HAP-1 (cell line): ENCODE data around the gene SEMA4C.
"Not testable (repeated sequence)": the region's sequence is repeated elsewhere in the genome, so short reads cannot be mapped to it uniquely, and the experiment has no call there.

Experiments
- DNase-seq, 2 experiments: peaks; one replicate each; pipeline ENCODE4 v3.0.0-alpha.2; 2016 to 2020; ENCODE audit warnings: low spot score in 2 of 2
- H3K27me3 ChIP-seq: fragments of 250-450 bp; sonication (Bioruptor Pico); 2 replicates; pipeline ENCODE4 v1.5.1; 2020; ENCODE audit warnings: low read depth, mild to moderate bottlenecking, moderate library complexity
- H3K36me3 ChIP-seq: fragments of 250-450 bp; sonication (Bioruptor Pico); replicated peaks from 2 replicates; pipeline ENCODE4 v1.5.1; 2020; ENCODE audit warnings: mild to moderate bottlenecking
- H3K4me1 ChIP-seq: fragments of 250-450 bp; sonication (Bioruptor Pico); 2 replicates; pipeline ENCODE4 v1.5.1; 2020; ENCODE audit warnings: mild to moderate bottlenecking
- H3K4me3 ChIP-seq: fragments of 250-450 bp; sonication (Bioruptor Pico); 2 replicates; pipeline ENCODE4 v1.5.1; 2020; ENCODE audit warnings: mild to moderate bottlenecking, moderate library complexity
- H3K9me3 ChIP-seq: fragments of 250-450 bp; sonication (Bioruptor Pico); 2 replicates; pipeline ENCODE4 v1.5.1; 2020; ENCODE audit warnings: mild to moderate bottlenecking, moderate library complexity
- in situ Hi-C: fragments of 300-500 bp; cut with MboI; formaldehyde crosslinking; loops from 3 replicates; pipeline ENCODE4 v1.14.3; 2020; ENCODE audit warnings: low sequenced_read_pairs, inconsistent platforms, mixed read lengths

Gene SEMA4C

DNA sequence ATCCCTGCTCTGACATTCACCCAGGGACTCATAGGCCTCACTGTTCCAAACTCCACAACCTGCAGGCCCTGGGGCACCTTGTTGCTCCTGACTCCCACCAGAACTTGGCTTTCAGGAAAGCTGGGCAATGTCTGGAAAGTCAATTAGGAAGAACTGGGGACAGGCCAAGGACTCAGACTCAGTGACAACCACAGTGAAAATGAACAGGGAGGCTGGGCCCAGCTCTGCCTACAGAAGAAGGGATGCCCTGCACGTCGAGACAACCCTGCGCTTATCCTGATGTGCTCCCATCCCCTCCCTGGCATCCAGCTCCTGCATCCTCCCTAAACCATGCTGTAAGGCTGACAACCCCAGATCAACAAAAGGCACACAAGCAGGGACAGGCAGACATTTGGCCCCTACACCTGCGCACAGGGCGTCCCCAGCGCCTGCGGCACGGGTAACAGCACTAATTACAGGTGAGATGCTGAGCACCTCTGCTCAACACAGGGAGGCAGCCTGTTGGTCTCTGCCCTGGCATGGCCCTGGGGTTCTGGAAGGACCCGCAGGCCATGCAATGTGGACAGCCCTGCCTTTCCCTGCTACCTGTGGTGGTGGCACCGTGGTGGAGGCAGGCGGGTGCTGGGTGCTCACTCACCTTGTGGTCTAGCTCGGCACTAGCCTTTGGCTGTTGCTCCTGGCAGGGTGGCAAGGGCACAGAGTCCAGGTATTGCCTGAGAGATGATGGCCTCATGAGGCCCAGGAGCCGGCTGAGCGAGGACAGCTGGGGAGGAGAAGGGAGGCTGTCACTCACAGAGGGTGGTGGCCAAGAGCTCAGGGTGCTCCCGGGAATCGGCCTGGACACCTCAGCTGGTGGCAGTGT, 23.6 kb upstream of the SEMA4C start:
- no peak for DNase-seq
- Histone ChIP-seq H3K36me3 (no peaks in the 10 kb centered on the region), H3K27me3 (no peaks in the 10 kb centered on the region), H3K4me1 (no peaks in the 10 kb centered on the region), H3K9me3 (no peaks in the 10 kb centered on the region), H3K4me3 (no peak overlapping the region)
- in situ Hi-C loops: no loop called here

DNA sequence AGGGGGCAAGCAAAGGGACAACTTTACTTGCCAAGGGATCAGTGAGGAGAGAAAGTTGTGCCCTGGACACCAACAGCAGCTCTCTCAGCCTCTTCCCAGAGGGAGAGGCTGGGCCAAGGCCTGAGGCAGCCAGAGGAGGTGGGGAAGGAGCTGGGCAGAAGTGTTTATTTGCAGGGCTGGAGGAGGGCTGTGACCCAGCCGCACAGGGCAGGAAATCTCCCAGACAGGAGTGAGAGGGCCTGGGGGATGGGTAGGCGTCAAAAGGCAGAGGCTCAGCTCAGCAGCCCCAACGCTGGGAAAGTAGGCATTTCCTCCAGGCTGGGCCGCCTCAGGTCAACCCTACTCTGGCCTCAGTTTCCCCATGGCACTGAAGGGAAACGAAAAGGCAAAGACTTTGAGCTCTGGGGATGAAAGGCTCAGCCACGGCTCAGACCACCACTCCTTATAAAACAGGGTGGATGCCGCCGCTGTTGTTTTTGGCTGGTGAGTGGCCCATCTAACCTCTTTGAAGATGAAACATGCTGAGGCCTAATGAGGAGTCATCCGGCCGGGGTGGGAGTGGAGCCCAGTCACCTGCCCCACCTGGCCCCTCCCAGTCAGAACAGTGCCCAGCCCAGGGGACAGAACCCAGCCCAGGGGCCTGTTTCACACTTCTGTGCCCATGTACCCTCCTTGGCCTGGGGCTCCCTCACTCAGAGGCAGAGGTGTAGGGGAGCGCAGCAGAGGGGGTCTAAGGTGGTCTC, 21.9 kb upstream of the SEMA4C start:
- no peak for DNase-seq
- Histone ChIP-seq H3K27me3 (no peaks in the 10 kb centered on the region), H3K4me3 (no peak overlapping the region), H3K9me3 (no peaks in the 10 kb centered on the region), H3K36me3 (no peaks in the 10 kb centered on the region), H3K4me1 (no peaks in the 10 kb centered on the region)
- in situ Hi-C loops: no loop called here

GRCh38 chr2:96890726-96891385, 21.0 kb upstream of the SEMA4C start:
- no peak for DNase-seq
- H3K36me3 ChIP-seq: no peaks in the 10 kb centered on the region
- H3K9me3 ChIP-seq: no peaks in the 10 kb centered on the region
- no peaks in the 10 kb centered on the region for H3K27me3 ChIP-seq
- H3K4me1 ChIP-seq: no peaks in the 10 kb centered on the region
- in situ Hi-C loops: no loop called here
- no peak overlapping the region for H3K4me3 ChIP-seq

GRCh38 chr2:96890252-96890651, 20.4 kb upstream of the SEMA4C start:
- Histone ChIP-seq H3K9me3 (no peaks in the 10 kb centered on the region), H3K4me1 (no peaks in the 10 kb centered on the region), H3K4me3 (no peak overlapping the region), H3K27me3 (no peaks in the 10 kb centered on the region), H3K36me3 (no peaks in the 10 kb centered on the region)
- in situ Hi-C loops: no loop called here
- DNase-seq: no peak

DNA sequence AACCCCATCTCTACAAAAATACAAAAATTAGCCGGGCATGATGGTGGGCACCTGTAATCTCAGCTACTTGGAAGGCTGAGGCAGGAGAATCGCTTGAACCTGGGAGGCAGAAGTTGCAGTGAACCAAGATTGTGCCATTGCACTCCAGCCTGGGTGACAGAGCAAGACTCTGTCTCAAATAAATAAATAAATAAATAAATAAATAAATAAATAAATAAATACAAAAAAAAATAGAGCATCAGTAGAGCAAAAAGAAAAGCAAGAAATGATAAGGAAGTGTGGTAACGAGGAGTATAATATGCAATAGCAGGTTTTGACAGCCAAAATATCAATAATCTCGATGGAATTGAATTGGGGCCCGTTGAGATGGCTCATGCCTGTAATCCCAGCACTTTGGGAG, 19.6 kb upstream of the SEMA4C start:
- DNase-seq, H3K9me3 ChIP-seq, in situ Hi-C loops, H3K4me3 ChIP-seq, H3K27me3 ChIP-seq, H3K36me3 ChIP-seq, H3K4me1 ChIP-seq: not testable (repeated sequence)

- Histone ChIP-seq H3K9me3 (no peaks in the 10 kb centered on the region), H3K27me3 (no peaks in the 10 kb centered on the region), H3K36me3 (no peaks in the 10 kb centered on the region), H3K4me3 (no peak overlapping the region), H3K4me1 (no peaks in the 10 kb centered on the region)
- no peak for DNase-seq
- in situ Hi-C loops: no loop called here
Measured at GRCh38 chr2:96888072-96889011, 18.5 kb upstream of the SEMA4C start.

- Histone ChIP-seq H3K9me3 (no peaks in the 10 kb centered on the region), H3K4me1 (no peaks in the 10 kb centered on the region), H3K4me3 (no peak overlapping the region), H3K36me3 (no peaks in the 10 kb centered on the region), H3K27me3 (no peaks in the 10 kb centered on the region)
- in situ Hi-C loops: no loop called here
- no peak for DNase-seq
Measured at GRCh38 chr2:96887493-96888012, 17.7 kb upstream of the SEMA4C start.

DNA sequence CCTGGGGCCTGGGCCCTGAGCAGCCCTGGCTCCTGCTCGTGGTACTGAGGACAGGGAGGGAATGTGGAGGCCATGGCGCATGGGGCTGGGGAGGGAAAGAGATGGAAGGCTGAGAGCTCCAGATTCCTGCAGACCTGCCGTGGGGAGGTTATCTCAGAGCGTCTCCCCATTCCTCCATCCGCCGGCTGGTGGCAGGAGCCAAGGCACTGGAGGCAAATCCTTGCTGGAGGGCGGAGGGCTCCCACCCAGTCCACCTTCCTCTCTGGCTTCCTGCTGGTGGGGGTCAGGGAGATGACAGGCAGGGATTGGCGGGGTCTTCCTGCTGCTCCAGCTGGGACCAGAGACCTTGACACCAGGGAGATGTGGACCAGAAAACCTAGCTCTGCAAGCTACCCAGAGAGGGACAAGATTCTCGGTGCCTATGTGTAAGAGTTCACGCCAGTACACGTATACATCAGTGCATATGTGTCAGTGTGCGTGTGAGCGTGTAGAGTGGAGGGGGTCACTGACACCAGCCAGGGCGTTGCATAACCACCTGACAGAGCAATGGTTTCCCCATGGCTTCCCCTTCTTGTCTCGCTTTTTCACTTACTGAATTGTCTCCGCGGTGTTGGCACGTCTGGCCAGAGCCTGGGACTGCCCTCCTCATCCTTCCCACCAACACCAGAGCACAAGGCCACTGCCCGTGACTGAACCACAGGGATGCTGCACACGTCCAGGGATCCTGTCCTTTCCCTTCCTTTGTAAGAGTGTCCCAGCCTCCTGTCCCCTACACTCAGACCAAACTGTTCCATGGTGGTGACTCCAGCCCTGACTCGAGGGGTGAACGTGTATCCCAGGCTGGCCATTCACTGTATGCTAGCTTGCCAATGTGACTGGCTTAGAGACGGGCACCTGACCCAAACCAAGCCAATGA, 15.8 kb upstream of the SEMA4C start:
- Histone ChIP-seq H3K27me3 (no peaks in the 10 kb centered on the region), H3K36me3 (no peaks in the 10 kb centered on the region), H3K4me3 (no peak overlapping the region), H3K4me1 (peaks cover 17% of the 10 kb centered on the region), H3K9me3 (no peaks in the 10 kb centered on the region)
- in situ Hi-C loops: no loop called here
- no peak for DNase-seq

- Histone ChIP-seq H3K27me3 (no peaks in the 10 kb centered on the region), H3K4me3 (no peak overlapping the region), H3K9me3 (no peaks in the 10 kb centered on the region), H3K4me1 (peaks cover 17% of the 10 kb centered on the region), H3K36me3 (no peaks in the 10 kb centered on the region)
- in situ Hi-C loops: no loop called here
- DNase-seq: no peak
Measured at GRCh38 chr2:96884299-96885094, 14.6 kb upstream of the SEMA4C start.

- Histone ChIP-seq H3K4me1 (peaks cover 17% of the 10 kb centered on the region), H3K4me3 (no peak overlapping the region), H3K36me3 (no peaks in the 10 kb centered on the region), H3K9me3 (no peaks in the 10 kb centered on the region), H3K27me3 (no peaks in the 10 kb centered on the region)
- in situ Hi-C loops: no loop called here
- DNase-seq: no peak
Measured at GRCh38 chr2:96883306-96883705, 13.4 kb upstream of the SEMA4C start.

DNA sequence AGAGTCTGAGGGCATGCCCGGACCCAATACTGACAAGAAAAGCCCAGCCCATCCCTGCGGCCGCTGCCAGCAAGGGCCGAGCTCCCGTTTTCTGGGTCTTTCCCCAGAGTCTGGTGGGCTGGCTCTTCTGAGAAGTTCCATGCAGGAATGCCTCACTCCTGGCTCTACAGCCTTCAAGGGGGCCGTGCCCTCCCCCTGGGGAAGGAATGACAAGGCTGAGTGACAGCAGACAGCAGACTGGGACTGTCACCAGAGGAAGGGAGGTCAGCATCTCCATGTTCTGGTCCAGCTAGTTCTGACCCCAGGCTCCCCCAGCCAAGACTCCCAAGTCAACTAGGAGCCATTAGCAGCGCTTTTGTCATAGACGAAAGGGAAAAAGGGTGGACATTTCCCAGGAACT, 13.0 kb upstream of the SEMA4C start:
- in situ Hi-C loops: no loop called here
- H3K9me3 ChIP-seq: no peaks in the 10 kb centered on the region
- H3K4me1 ChIP-seq: peaks cover 17% of the 10 kb centered on the region
- no peaks in the 10 kb centered on the region for H3K27me3 ChIP-seq
- H3K36me3 ChIP-seq: no peaks in the 10 kb centered on the region
- no peak for DNase-seq
- no peak overlapping the region for H3K4me3 ChIP-seq

- Histone ChIP-seq H3K4me3 (no peak overlapping the region), H3K36me3 (no peaks in the 10 kb centered on the region), H3K9me3 (no peaks in the 10 kb centered on the region), H3K4me1 (peaks cover 17% of the 10 kb centered on the region), H3K27me3 (no peaks in the 10 kb centered on the region)
- DNase-seq: peak in 1 of 2 experiments; percentile 29
- in situ Hi-C loops: no loop called here
Measured at GRCh38 chr2:96882230-96882629, 12.3 kb upstream of the SEMA4C start.
